ENCODE results near the gene WNT6.
A peak's percentile ranks its signal among the peaks of the same experiment; 100 is the strongest.

Gene WNT6

DNA sequence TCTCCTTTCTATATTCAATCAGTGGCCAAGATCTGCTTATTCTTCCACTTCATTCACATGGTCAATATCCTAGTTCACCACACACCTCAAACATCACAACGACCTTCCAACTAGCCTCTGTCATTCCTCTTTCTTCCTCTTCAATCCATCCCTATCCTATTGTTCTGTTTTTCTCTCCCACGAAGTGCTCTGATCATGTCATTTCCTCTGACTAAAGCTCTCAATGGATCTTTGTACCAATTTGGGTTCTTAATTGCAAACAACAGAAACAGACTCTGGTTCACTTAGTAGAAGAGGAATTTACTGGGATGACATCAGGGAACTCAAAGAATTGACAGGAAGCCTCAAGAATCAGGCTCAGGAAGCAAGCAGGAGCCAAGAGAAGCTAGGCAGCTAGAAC, 44.6 kb downstream of the WNT6 start:
- Histone ChIP-seq H3K9me3 (replicated peaks; ENCODE audit: insufficient read depth, low read length) (no peaks in the 10 kb centered on the region), H3K9me2 (replicated peaks; ENCODE audit: insufficient read depth, low read length) (no peaks in the 10 kb centered on the region), H3K4me2 (ENCODE audit: low read depth, low read length) (no peak overlapping the region), H3K9ac (ENCODE audit: low read length) (no peak overlapping the region), H2AFZ (ENCODE audit: low read length) (no peak overlapping the region), H3K27ac (ENCODE audit: low read length) (no peak overlapping the region), H4K20me1 (ENCODE audit: insufficient read depth, low read length) (no peaks in the 10 kb centered on the region), H3K79me2 (ENCODE audit: low read length) (no peaks in the 10 kb centered on the region), H3F3A (ENCODE audit: insufficient read depth, low read length) (0 out of 2 replicates have a peak, but pooled peaks cover 4% of the 10 kb centered on the region), H3K27me3 (replicated peaks; ENCODE audit: insufficient read depth, low read length) (no peaks in the 10 kb centered on the region), H3K4me3 (ENCODE audit: low read length) (no peak overlapping the region), H3K4me1 (ENCODE audit: low read length) (no peaks in the 10 kb centered on the region), H3K36me3 (replicated peaks; ENCODE audit: insufficient read depth, low read length) (no peaks in the 10 kb centered on the region)
- TF ChIP-seq CTCF (IDR thresholded peaks at IDR 0.05; ENCODE audit: low read length) (no peak), EZH2phosphoT487 (IDR thresholded peaks at IDR 0.05; ENCODE audit: low read length) (no peak), EZH2 (optimal IDR thresholded peaks at IDR 0.05; ENCODE audit: low read depth, low read length) (no peak)
- no peak for DNase-seq

- H4K20me1 ChIP-seq (ENCODE audit: insufficient read depth, low read length), result no peaks in the 10 kb centered on the region
- peak overlapping the region; percentile 98 for H3K4me2 ChIP-seq (ENCODE audit: low read depth, low read length)
- H3K36me3 ChIP-seq (replicated peaks; ENCODE audit: insufficient read depth, low read length), result no peaks in the 10 kb centered on the region
- peaks cover 6% of the 10 kb centered on the region; the same call in 1 of the 2 replicates for H3K4me1 ChIP-seq (ENCODE audit: low read length)
- no peaks in the 10 kb centered on the region for H3K9me2 ChIP-seq (replicated peaks; ENCODE audit: insufficient read depth, low read length)
- H3F3A ChIP-seq (ENCODE audit: insufficient read depth, low read length), result peaks cover 9% of the 10 kb centered on the region; the same call in 1 of the 2 replicates
- peak; percentile 96 for DNase-seq
- peak overlapping the region; percentile 42 for H3K27ac ChIP-seq (ENCODE audit: low read length)
- H2AFZ ChIP-seq (ENCODE audit: low read length), result peak overlapping the region; percentile 92
- peak overlapping the region; percentile 68 for H3K4me3 ChIP-seq (ENCODE audit: low read length)
- TF ChIP-seq CTCF (IDR thresholded peaks at IDR 0.05; ENCODE audit: low read length) (no peak), EZH2phosphoT487 (IDR thresholded peaks at IDR 0.05; ENCODE audit: low read length) (no peak), EZH2 (optimal IDR thresholded peaks at IDR 0.05; ENCODE audit: low read depth, low read length) (no peak)
- H3K79me2 ChIP-seq (ENCODE audit: low read length), result no peaks in the 10 kb centered on the region
- peak overlapping the region; percentile 72 for H3K9ac ChIP-seq (ENCODE audit: low read length)
- no peaks in the 10 kb centered on the region for H3K9me3 ChIP-seq (replicated peaks; ENCODE audit: insufficient read depth, low read length)
- H3K27me3 ChIP-seq (replicated peaks; ENCODE audit: insufficient read depth, low read length), result no peaks in the 10 kb centered on the region
Observed at GRCh38 chr2:218908721-218909619, 49.4 kb downstream of the WNT6 start.

- Histone ChIP-seq H3K9me2 (replicated peaks; ENCODE audit: insufficient read depth, low read length) (no peaks in the 10 kb centered on the region), H3F3A (ENCODE audit: insufficient read depth, low read length) (peaks cover 9% of the 10 kb centered on the region; the same call in 1 of the 2 replicates), H3K79me2 (ENCODE audit: low read length) (no peaks in the 10 kb centered on the region), H3K4me1 (ENCODE audit: low read length) (peaks cover 6% of the 10 kb centered on the region; the same call in 1 of the 2 replicates), H3K4me3 (ENCODE audit: low read length) (no peak overlapping the region), H3K27ac (ENCODE audit: low read length) (no peak overlapping the region), H4K20me1 (ENCODE audit: insufficient read depth, low read length) (no peaks in the 10 kb centered on the region), H3K4me2 (ENCODE audit: low read depth, low read length) (no peak overlapping the region), H3K36me3 (replicated peaks; ENCODE audit: insufficient read depth, low read length) (no peaks in the 10 kb centered on the region), H3K9me3 (replicated peaks; ENCODE audit: insufficient read depth, low read length) (no peaks in the 10 kb centered on the region), H3K9ac (ENCODE audit: low read length) (no peak overlapping the region), H3K27me3 (replicated peaks; ENCODE audit: insufficient read depth, low read length) (no peaks in the 10 kb centered on the region), H2AFZ (ENCODE audit: low read length) (no peak overlapping the region)
- TF ChIP-seq CTCF (IDR thresholded peaks at IDR 0.05; ENCODE audit: low read length) (no peak), EZH2 (optimal IDR thresholded peaks at IDR 0.05; ENCODE audit: low read depth, low read length) (no peak), EZH2phosphoT487 (IDR thresholded peaks at IDR 0.05; ENCODE audit: low read length) (no peak)
- DNase-seq, result no peak
Observed at GRCh38 chr2:218910741-218911140, 51.1 kb downstream of the WNT6 start.
